Loucy (cell line): Measurements from ENCODE around the gene NXPH1.

Experiments
- H2AFZ ChIP-seq: fragments of 200-600 bp; sonication (generic); 2 replicates; pipeline ENCODE4 v1.6.0; 2016; ENCODE audit warnings: antibody characterized with exemption, mild to moderate bottlenecking, low read length, moderate library complexity
- H3F3A ChIP-seq: fragments of 200-600 bp; 2 replicates; pipeline ENCODE4 v1.6.0; 2016; ENCODE audit warnings: antibody characterized with exemption, low read depth, mild to moderate bottlenecking
- H3K27me3 ChIP-seq: fragments of 200-600 bp; sonication (generic); 2 replicates; pipeline ENCODE4 v1.6.1; 2014; ENCODE audit warnings: low read length, mild to moderate bottlenecking; ENCODE audit not compliant: insufficient read depth, poor library complexity, severe bottlenecking
- H3K36me3 ChIP-seq: fragments of 200-600 bp; sonication (generic); 2 replicates; pipeline ENCODE4 v1.6.1; 2016; ENCODE audit warnings: low read length; ENCODE audit not compliant: insufficient read depth
- H3K4me1 ChIP-seq: fragments of 200-600 bp; sonication (generic); 2 replicates; pipeline ENCODE4 v1.5.1; 2014; ENCODE audit warnings: low read length, mild to moderate bottlenecking; ENCODE audit not compliant: insufficient read depth, poor library complexity, severe bottlenecking
- H3K4me2 ChIP-seq: fragments of 200-600 bp; sonication (generic); 2 replicates; pipeline ENCODE4 v1.6.0; 2014; ENCODE audit warnings: antibody characterized with exemption, low read length, low read depth, mild to moderate bottlenecking; ENCODE audit not compliant: poor library complexity, severe bottlenecking
- H3K4me3 ChIP-seq: fragments of 200-600 bp; sonication (generic); 2 replicates; pipeline ENCODE4 v1.5.1; 2014; ENCODE audit warnings: low read length, mild to moderate bottlenecking, mixed read lengths; ENCODE audit not compliant: poor library complexity, severe bottlenecking
- H3K79me2 ChIP-seq: fragments of 200-600 bp; sonication (generic); 2 replicates; pipeline ENCODE4 v1.6.1; 2014; ENCODE audit warnings: low read length; ENCODE audit not compliant: insufficient read depth
- H3K9ac ChIP-seq: fragments of 200-600 bp; sonication (generic); 2 replicates; pipeline ENCODE4 v1.6.0; 2014; ENCODE audit warnings: mild to moderate bottlenecking, low read depth, low read length, moderate library complexity; ENCODE audit not compliant: poor library complexity, severe bottlenecking
- H3K9me2 ChIP-seq: fragments of 200-600 bp; sonication (generic); replicated peaks from 2 replicates; pipeline ENCODE4 v1.6.1; 2016; ENCODE audit warnings: low read depth, low read length, mixed read lengths
- H3K9me3 ChIP-seq: fragments of 200-600 bp; sonication (generic); 2 replicates; pipeline ENCODE4 v1.6.1; 2014; ENCODE audit warnings: mild to moderate bottlenecking, antibody characterized with exemption, low read length, low read depth; ENCODE audit not compliant: insufficient read depth
- H4K20me1 ChIP-seq: fragments of 200-600 bp; sonication (generic); 2 replicates; pipeline ENCODE4 v1.6.0; 2014; ENCODE audit warnings: antibody characterized with exemption, low read length, mild to moderate bottlenecking; ENCODE audit not compliant: insufficient read depth, poor library complexity, severe bottlenecking
- CTCF ChIP-seq: fragments of 200-600 bp; sonication (generic); conservative IDR thresholded peaks from 2 replicates; pipeline ENCODE4 v1.5.1; 2014; ENCODE audit warnings: mild to moderate bottlenecking, antibody characterized with exemption, low read length
- EZH2phosphoT487 ChIP-seq: fragments of 200-600 bp; IDR thresholded peaks from 2 replicates; pipeline ENCODE4 v1.6.1; 2018; ENCODE audit warnings: antibody characterized with exemption, mild to moderate bottlenecking, moderate library complexity, borderline replicate concordance

The NXPH1 gene

GRCh38 chr7:8408871-8409270 is 24.5 kb upstream of the NXPH1 start:
- H3K36me3 ChIP-seq, result no peaks in the 10 kb centered on the region
- H3K9me3 ChIP-seq, result no peaks in the 10 kb centered on the region
- H2AFZ ChIP-seq, result no peak overlapping the region
- no peaks in the 10 kb centered on the region for H3K27me3 ChIP-seq
- H3K4me2 ChIP-seq, result no peak overlapping the region
- no peaks in the 10 kb centered on the region for H3K4me1 ChIP-seq
- no peaks in the 10 kb centered on the region for H3K79me2 ChIP-seq
- no peaks in the 10 kb centered on the region for H4K20me1 ChIP-seq
- no peak for TF ChIP-seq EZH2phosphoT487
- TF ChIP-seq CTCF, result no peak
- H3K9me2 ChIP-seq, result no peaks in the 10 kb centered on the region
- H3K9ac ChIP-seq, result no peak overlapping the region
- no peak overlapping the region for H3K4me3 ChIP-seq
- H3F3A ChIP-seq, result no peaks in the 10 kb centered on the region

GRCh38 chr7:8411103-8411502 is 22.3 kb upstream of the NXPH1 start:
- H3F3A ChIP-seq, result no peaks in the 10 kb centered on the region

GRCh38 chr7:8413600-8413999 is 19.8 kb upstream of the NXPH1 start:
- Histone ChIP-seq H3K4me2 (no peak overlapping the region), H3K9me2 (no peaks in the 10 kb centered on the region), H3K9ac (no peak overlapping the region), H3K27me3 (no peaks in the 10 kb centered on the region), H3K79me2 (no peaks in the 10 kb centered on the region), H3K36me3 (no peaks in the 10 kb centered on the region), H3F3A (no peaks in the 10 kb centered on the region), H3K9me3 (no peaks in the 10 kb centered on the region), H3K4me3 (no peak overlapping the region), H3K4me1 (no peaks in the 10 kb centered on the region), H4K20me1 (no peaks in the 10 kb centered on the region), H2AFZ (no peak overlapping the region)
- TF ChIP-seq CTCF (no peak), EZH2phosphoT487 (no peak)

More at GRCh38 chr7:8411103-8411502, 22.3 kb upstream of the NXPH1 start:
- Histone ChIP-seq H4K20me1 (no peaks in the 10 kb centered on the region), H3K9ac (no peak overlapping the region), H3K9me2 (no peaks in the 10 kb centered on the region), H2AFZ (no peak overlapping the region), H3K79me2 (no peaks in the 10 kb centered on the region), H3K36me3 (no peaks in the 10 kb centered on the region), H3K4me2 (no peak overlapping the region), H3K4me3 (no peak overlapping the region), H3K27me3 (no peaks in the 10 kb centered on the region), H3K4me1 (no peaks in the 10 kb centered on the region), H3K9me3 (no peaks in the 10 kb centered on the region)
- TF ChIP-seq CTCF, result no peak
- no peak for TF ChIP-seq EZH2phosphoT487
